HG03565 (cell line): ENCODE data around the gene PLPPR1.

Source experiments
- ATAC-seq: cut with Tn5 transposase; IDR thresholded peaks from one replicate; pipeline ENCODE4 v1.9.1; 2021; ENCODE audit warnings: mild to moderate bottlenecking, moderate library complexity; ENCODE audit not compliant: unreplicated experiment

Gene PLPPR1

GRCh38 chr9:101197026-101197425 is 168.5 kb downstream of the PLPPR1 start:
- no peak for ATAC-seq

- ATAC-seq = no peak
Observed at GRCh38 chr9:101200852-101201251, 172.3 kb downstream of the PLPPR1 start.

- no peak for ATAC-seq
Observed at GRCh38 chr9:101201630-101202029, 173.1 kb downstream of the PLPPR1 start.

GRCh38 chr9:101209670-101210069 is 181.1 kb downstream of the PLPPR1 start:
- no peak for ATAC-seq

- ATAC-seq = no peak
Observed at GRCh38 chr9:101212661-101213060, 184.1 kb downstream of the PLPPR1 start.

- no peak for ATAC-seq
Observed at GRCh38 chr9:101219030-101219429, 190.5 kb downstream of the PLPPR1 start.

- no peak for ATAC-seq
Observed at GRCh38 chr9:101220341-101220740, 191.8 kb downstream of the PLPPR1 start.

- ATAC-seq = no peak
Observed at GRCh38 chr9:101225271-101225670, 196.7 kb downstream of the PLPPR1 start.

- ATAC-seq = no peak
Observed at GRCh38 chr9:101226161-101226560, 197.6 kb downstream of the PLPPR1 start.

GRCh38 chr9:101226803-101227202 is 198.3 kb downstream of the PLPPR1 start:
- no peak for ATAC-seq

- ATAC-seq = no peak
Observed at GRCh38 chr9:101229606-101230005, 201.1 kb downstream of the PLPPR1 start.

GRCh38 chr9:101232405-101232977 is 204.0 kb downstream of the PLPPR1 start:
- no peak for ATAC-seq

- ATAC-seq = no peak
Observed at GRCh38 chr9:101235105-101235866, 206.8 kb downstream of the PLPPR1 start.

GRCh38 chr9:101242651-101243050 is 214.1 kb downstream of the PLPPR1 start:
- ATAC-seq = no peak

- ATAC-seq = no peak
Observed at GRCh38 chr9:101246691-101247090, 218.2 kb downstream of the PLPPR1 start.

GRCh38 chr9:101247297-101247696 is 218.8 kb downstream of the PLPPR1 start:
- ATAC-seq = no peak

- ATAC-seq = no peak
Observed at GRCh38 chr9:101254733-101255433, 226.4 kb downstream of the PLPPR1 start.

- no peak for ATAC-seq
Observed at GRCh38 chr9:101264727-101265126, 236.2 kb downstream of the PLPPR1 start.

- ATAC-seq = no peak
Observed at GRCh38 chr9:101265261-101265660, 236.7 kb downstream of the PLPPR1 start.

GRCh38 chr9:101268426-101268825 is 239.9 kb downstream of the PLPPR1 start:
- no peak for ATAC-seq

- ATAC-seq = no peak
Observed at GRCh38 chr9:101269591-101270283, 241.2 kb downstream of the PLPPR1 start.
